Epithelial cell of esophagus (primary cell): ENCODE results near the gene SIRPA.

Source experiments
- DNase-seq: peaks from one replicate; pipeline ENCODE4 v3.0.0; 2010; ENCODE audit warnings: low read depth
- H3K4me3 ChIP-seq: 2 replicates; pipeline ENCODE4 v1.5.1; 2011; ENCODE audit warnings: mild to moderate bottlenecking, low read length, control low read depth
- CTCF ChIP-seq: IDR thresholded peaks from 2 replicates; pipeline ENCODE4 v1.5.1; 2011; ENCODE audit warnings: low read depth, mild to moderate bottlenecking, low read length, control low read depth, inconsistent platforms; ENCODE audit not compliant: insufficient read depth; ENCODE audit errors: missing control alignments

Gene SIRPA

GRCh38 chr20:1893721-1894470 lies 1.3 kb upstream of the SIRPA start:
- peak overlapping the region; percentile 90 for H3K4me3 ChIP-seq
- no peak for TF ChIP-seq CTCF
- DNase-seq: no peak

- no peak for TF ChIP-seq CTCF
- peak overlapping the region; percentile 90 for H3K4me3 ChIP-seq
- peak; percentile 71 for DNase-seq
Observed at GRCh38 chr20:1894471-1894950, 696 bp upstream of the SIRPA start.

- TF ChIP-seq CTCF: no peak
- peak; percentile 47 for DNase-seq
- peak overlapping the region; percentile 90 for H3K4me3 ChIP-seq
Observed at GRCh38 chr20:1895674-1896483, 672 bp downstream of the SIRPA start.

GRCh38 chr20:1896484-1897258 lies 1.5 kb downstream of the SIRPA start:
- peak overlapping the region; percentile 90 for H3K4me3 ChIP-seq
- DNase-seq: no peak
- no peak for TF ChIP-seq CTCF

GRCh38 chr20:1897541-1897940 lies 2.3 kb downstream of the SIRPA start:
- no peak overlapping the region for H3K4me3 ChIP-seq
- peak; percentile 54 for DNase-seq
- TF ChIP-seq CTCF: no peak

- TF ChIP-seq CTCF: no peak
- DNase-seq: peak; percentile 44
- no peak overlapping the region for H3K4me3 ChIP-seq
Observed at GRCh38 chr20:1897965-1898464, 2.8 kb downstream of the SIRPA start.
